Peyer's patch (tissue), 4 donors: ENCODE data around the gene PPP1R9B. TPM values are rescaled to one million over a fixed set of nuclear protein-coding genes. Genes with fewer than 3 reads are reported as not detected.
A peak's percentile ranks its signal among the peaks of the same experiment; 100 is the strongest.

ENCODE experiments used
- DNase-seq, 3 donors: peaks; one replicate each; pipeline ENCODE4 v3.0.0-alpha.2; 2017 to 2019
- H3K27ac ChIP-seq, 4 donors: fragments of 200-600 bp; sonication (generic); one replicate each; pipeline ENCODE4 v1.5.1; 2016 to 2019
- H3K27me3 ChIP-seq, 2 donors: fragments of 200-600 bp; sonication (generic); one replicate each; pipeline ENCODE4 v1.5.1; 2019
- H3K36me3 ChIP-seq, 3 donors: fragments of 200-600 bp; sonication (generic); one replicate each; pipeline ENCODE4 v1.5.1; 2016 to 2019
- H3K4me1 ChIP-seq, 4 donors: fragments of 200-600 bp; sonication (generic); one replicate each; pipeline ENCODE4 v1.5.1; 2016 to 2019
- H3K4me3 ChIP-seq, 4 donors: fragments of 200-600 bp; sonication (generic); 1 replicate in 3 of 4; 2 replicates in 1 of 4; pipeline ENCODE4 v1.5.1; 2016 to 2019; ENCODE audit warnings: mild to moderate bottlenecking in 1 of 4
- H3K9me3 ChIP-seq, 4 donors: fragments of 200-600 bp; sonication (generic); one replicate each; pipeline ENCODE4 v1.5.1; 2016 to 2019; ENCODE audit warnings: mild to moderate bottlenecking in 1 of 4
- POLR2A ChIP-seq, 2 donors: fragments of 450-650 bp; IDR thresholded peaks; one replicate each; pipeline ENCODE4 v1.5.1; 2017; ENCODE audit warnings: antibody characterized with exemption in 2 of 2, mild to moderate bottlenecking in 2 of 2, moderate library complexity in 2 of 2
- total RNA-seq, 4 donors: library from RNA; depleted of rRNA; stranded (reverse); fragments of >200 nt; gene quantifications; one replicate each; pipeline ENCODE4 v1.1.0, GENCODE V29; 2016
- TF ChIP-seq, protein P1 (sequence below), 6 experiments: fragments of 450-650 bp in 4 of 6; fragments of 200-600 bp in 2 of 6; sonication (generic) in 1 of 6; IDR thresholded peaks; one replicate each; pipeline ENCODE4 v1.5.1; 2017 to 2019; ENCODE audit warnings: antibody characterized with exemption in 6 of 6, mild to moderate bottlenecking in 3 of 6, moderate library complexity in 1 of 6

The PPP1R9B gene
- total RNA-seq, 4 donors from 2014 or later = 18.0 to 40.4 (median 32.9) TPM

GRCh38 chr17:50196036-50196435, 45.6 kb upstream of the PPP1R9B start:
- Histone ChIP-seq H3K4me1 (peaks cover 0 to 26% (median 5%) of the 10 kb centered on the region in 4 donors), H3K9me3 (no peaks in the 10 kb centered on the region), H3K4me3 (no peak overlapping the region), H3K27ac (peak overlapping the region in 2 of 4 donors; percentile 30 to 39), H3K27me3 (no peaks in the 10 kb centered on the region), H3K36me3 (peaks cover 0 to 52% (median 0%) of the 10 kb centered on the region in 3 donors)
- no peak for TF ChIP-seq POLR2A (IDR thresholded peaks at IDR 0.05)
- TF ChIP-seq, protein P1, sequence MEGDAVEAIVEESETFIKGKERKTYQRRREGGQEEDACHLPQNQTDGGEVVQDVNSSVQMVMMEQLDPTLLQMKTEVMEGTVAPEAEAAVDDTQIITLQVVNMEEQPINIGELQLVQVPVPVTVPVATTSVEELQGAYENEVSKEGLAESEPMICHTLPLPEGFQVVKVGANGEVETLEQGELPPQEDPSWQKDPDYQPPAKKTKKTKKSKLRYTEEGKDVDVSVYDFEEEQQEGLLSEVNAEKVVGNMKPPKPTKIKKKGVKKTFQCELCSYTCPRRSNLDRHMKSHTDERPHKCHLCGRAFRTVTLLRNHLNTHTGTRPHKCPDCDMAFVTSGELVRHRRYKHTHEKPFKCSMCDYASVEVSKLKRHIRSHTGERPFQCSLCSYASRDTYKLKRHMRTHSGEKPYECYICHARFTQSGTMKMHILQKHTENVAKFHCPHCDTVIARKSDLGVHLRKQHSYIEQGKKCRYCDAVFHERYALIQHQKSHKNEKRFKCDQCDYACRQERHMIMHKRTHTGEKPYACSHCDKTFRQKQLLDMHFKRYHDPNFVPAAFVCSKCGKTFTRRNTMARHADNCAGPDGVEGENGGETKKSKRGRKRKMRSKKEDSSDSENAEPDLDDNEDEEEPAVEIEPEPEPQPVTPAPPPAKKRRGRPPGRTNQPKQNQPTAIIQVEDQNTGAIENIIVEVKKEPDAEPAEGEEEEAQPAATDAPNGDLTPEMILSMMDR (IDR thresholded peaks at IDR 0.05) = no peak
- DNase-seq = no peak

- Histone ChIP-seq H3K36me3 (peaks cover 0 to 55% (median 0%) of the 10 kb centered on the region in 3 donors), H3K9me3 (no peaks in the 10 kb centered on the region), H3K27me3 (no peaks in the 10 kb centered on the region), H3K4me1 (peaks cover 0 to 22% (median 2%) of the 10 kb centered on the region in 4 donors), H3K27ac (no peak overlapping the region), H3K4me3 (no peak overlapping the region)
- no peak for DNase-seq
- TF ChIP-seq, protein P1 (IDR thresholded peaks at IDR 0.05) = no peak
- TF ChIP-seq POLR2A (IDR thresholded peaks at IDR 0.05) = no peak
These were observed 44.7 kb upstream of the PPP1R9B start for GRCh38 chr17:50194934-50195865.

GRCh38 chr17:50194140-50194933, 43.9 kb upstream of the PPP1R9B start:
- no peaks in the 10 kb centered on the region for H3K9me3 ChIP-seq
- no peak overlapping the region for H3K27ac ChIP-seq
- no peak overlapping the region for H3K4me3 ChIP-seq
- no peak for DNase-seq
- TF ChIP-seq, protein P1 (IDR thresholded peaks at IDR 0.05) = no peak
- TF ChIP-seq POLR2A (IDR thresholded peaks at IDR 0.05) = no peak
- H3K27me3 ChIP-seq = no peaks in the 10 kb centered on the region
- peaks cover 0 to 14% (median 0%) of the 10 kb centered on the region in 4 donors for H3K4me1 ChIP-seq
- peaks cover 0 to 63% (median 0%) of the 10 kb centered on the region in 3 donors for H3K36me3 ChIP-seq

DNA sequence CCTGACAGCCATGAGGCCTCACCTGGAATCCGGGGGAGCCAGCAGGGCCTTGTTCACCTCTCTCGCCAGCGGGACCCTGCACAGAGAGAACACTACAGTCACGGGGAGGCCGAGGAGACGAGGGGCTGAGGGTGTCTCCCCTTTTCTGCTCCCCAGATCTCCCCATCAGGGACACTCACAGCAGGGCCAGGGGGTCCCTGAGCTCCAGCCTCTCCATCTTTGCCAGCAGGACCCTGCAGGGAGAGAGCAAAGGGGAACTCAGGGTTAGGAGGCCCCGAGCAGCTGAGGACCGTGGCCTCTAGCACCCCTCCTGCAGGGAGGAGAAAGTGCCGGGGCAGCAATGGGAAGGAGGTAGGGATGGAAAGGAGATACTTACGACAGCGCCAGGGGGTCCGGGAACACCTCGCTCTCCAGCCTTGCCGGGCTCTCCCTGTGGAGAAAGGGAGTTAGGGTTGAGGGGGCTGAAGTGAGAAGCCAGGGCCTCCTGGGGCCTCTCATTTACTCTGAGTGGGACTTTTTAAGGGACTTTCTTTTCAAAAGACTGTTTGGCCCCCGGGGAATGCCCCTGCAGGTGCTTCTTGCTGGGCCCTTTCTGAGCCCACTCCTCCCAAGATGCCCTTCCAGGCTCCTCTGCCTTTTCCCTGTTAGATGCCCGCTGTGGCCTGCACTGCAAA, 42.3 kb upstream of the PPP1R9B start:
- H3K36me3 ChIP-seq = peaks cover 0 to 69% (median 0%) of the 10 kb centered on the region in 3 donors
- TF ChIP-seq, protein P1 (IDR thresholded peaks at IDR 0.05) = no peak
- no peaks in the 10 kb centered on the region for H3K27me3 ChIP-seq
- H3K27ac ChIP-seq = no peak overlapping the region
- no peak overlapping the region for H3K4me3 ChIP-seq
- H3K9me3 ChIP-seq = no peaks in the 10 kb centered on the region
- H3K4me1 ChIP-seq = peaks cover 0 to under 1% (median 0%) of the 10 kb centered on the region in 4 donors
- DNase-seq = no peak

DNA sequence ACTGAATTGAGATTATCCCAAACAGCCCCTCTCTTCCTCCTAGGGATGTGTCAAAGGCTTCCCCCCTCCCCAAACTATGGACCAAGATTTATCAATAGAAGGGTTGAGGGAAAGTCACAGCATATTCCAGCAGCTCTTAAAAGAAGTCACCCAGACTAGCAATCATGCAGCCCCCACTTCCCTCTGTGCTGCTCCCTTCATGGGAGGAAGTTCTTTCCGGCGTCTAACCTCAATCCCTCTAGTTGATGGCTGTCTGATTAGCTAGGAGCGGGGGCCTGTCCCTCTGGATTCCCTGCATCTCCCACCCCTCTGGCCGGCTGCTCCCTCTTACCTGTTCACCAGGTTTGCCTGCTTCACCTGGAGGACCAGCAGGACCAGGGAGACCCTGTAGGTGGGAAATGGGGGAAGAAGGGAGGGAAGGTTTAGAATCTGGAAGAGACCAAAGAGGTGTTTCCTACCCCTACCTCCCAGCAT, 41.7 kb upstream of the PPP1R9B start:
- Histone ChIP-seq H3K27ac (no peak overlapping the region), H3K4me3 (no peak overlapping the region), H3K36me3 (peaks cover 0 to 72% (median 0%) of the 10 kb centered on the region in 3 donors), H3K9me3 (no peaks in the 10 kb centered on the region), H3K4me1 (no peaks in the 10 kb centered on the region), H3K27me3 (no peaks in the 10 kb centered on the region)
- DNase-seq = no peak
- TF ChIP-seq, protein P1 (IDR thresholded peaks at IDR 0.05) = no peak
- no peak for TF ChIP-seq POLR2A (IDR thresholded peaks at IDR 0.05)
